ENCODE measurements around the gene CAMKMT.

The CAMKMT gene

GRCh38 chr2:44564752-44565151 is 203.0 kb downstream of the CAMKMT start:
- no peak overlapping the region for H3K4me2 ChIP-seq (ENCODE audit: low read length)
- H4K20me1 ChIP-seq (ENCODE audit: insufficient read depth, low read length), result no peaks in the 10 kb centered on the region
- no peaks in the 10 kb centered on the region for H3K27me3 ChIP-seq (ENCODE audit: insufficient read depth, low read length)
- H3K9ac ChIP-seq (ENCODE audit: low read length), result no peak overlapping the region
- no peak overlapping the region for H3K4me3 ChIP-seq (ENCODE audit: low read depth, low read length, poor library complexity, severe bottlenecking)
- no peaks in the 10 kb centered on the region for H3K4me1 ChIP-seq (ENCODE audit: insufficient read depth, low read length, severe bottlenecking)
- H3K9me3 ChIP-seq (ENCODE audit: low read length), result no peaks in the 10 kb centered on the region
- no peaks in the 10 kb centered on the region for H3K36me3 ChIP-seq (ENCODE audit: insufficient read depth, low read length)
- no peaks in the 10 kb centered on the region for H3F3A ChIP-seq (ENCODE audit: insufficient read depth, low read length)
- H3K27ac ChIP-seq (ENCODE audit: low read depth, low read length, poor library complexity, severe bottlenecking), result no peak overlapping the region
- no peak for TF ChIP-seq EZH2 (IDR thresholded peaks at IDR 0.05; ENCODE audit: borderline replicate concordance, low read length)
- TF ChIP-seq, protein P1, sequence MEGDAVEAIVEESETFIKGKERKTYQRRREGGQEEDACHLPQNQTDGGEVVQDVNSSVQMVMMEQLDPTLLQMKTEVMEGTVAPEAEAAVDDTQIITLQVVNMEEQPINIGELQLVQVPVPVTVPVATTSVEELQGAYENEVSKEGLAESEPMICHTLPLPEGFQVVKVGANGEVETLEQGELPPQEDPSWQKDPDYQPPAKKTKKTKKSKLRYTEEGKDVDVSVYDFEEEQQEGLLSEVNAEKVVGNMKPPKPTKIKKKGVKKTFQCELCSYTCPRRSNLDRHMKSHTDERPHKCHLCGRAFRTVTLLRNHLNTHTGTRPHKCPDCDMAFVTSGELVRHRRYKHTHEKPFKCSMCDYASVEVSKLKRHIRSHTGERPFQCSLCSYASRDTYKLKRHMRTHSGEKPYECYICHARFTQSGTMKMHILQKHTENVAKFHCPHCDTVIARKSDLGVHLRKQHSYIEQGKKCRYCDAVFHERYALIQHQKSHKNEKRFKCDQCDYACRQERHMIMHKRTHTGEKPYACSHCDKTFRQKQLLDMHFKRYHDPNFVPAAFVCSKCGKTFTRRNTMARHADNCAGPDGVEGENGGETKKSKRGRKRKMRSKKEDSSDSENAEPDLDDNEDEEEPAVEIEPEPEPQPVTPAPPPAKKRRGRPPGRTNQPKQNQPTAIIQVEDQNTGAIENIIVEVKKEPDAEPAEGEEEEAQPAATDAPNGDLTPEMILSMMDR (IDR thresholded peaks at IDR 0.05; ENCODE audit: low read length), result no peak
- H3K79me2 ChIP-seq (ENCODE audit: insufficient read depth, low read length), result no peaks in the 10 kb centered on the region
- H2AFZ ChIP-seq (ENCODE audit: low read length), result no peak overlapping the region
- H3K9me2 ChIP-seq (ENCODE audit: low read depth, low read length), result no peaks in the 10 kb centered on the region

GRCh38 chr2:44566059-44566458 is 204.3 kb downstream of the CAMKMT start:
- Histone ChIP-seq H3K36me3 (ENCODE audit: insufficient read depth, low read length) (no peaks in the 10 kb centered on the region), H3K4me2 (ENCODE audit: low read length) (no peak overlapping the region), H3K9ac (ENCODE audit: low read length) (no peak overlapping the region), H3F3A (ENCODE audit: insufficient read depth, low read length) (no peaks in the 10 kb centered on the region), H3K9me3 (ENCODE audit: low read length) (no peaks in the 10 kb centered on the region), H3K27ac (ENCODE audit: low read depth, low read length, poor library complexity, severe bottlenecking) (no peak overlapping the region), H3K4me3 (ENCODE audit: low read depth, low read length, poor library complexity, severe bottlenecking) (no peak overlapping the region), H3K79me2 (ENCODE audit: insufficient read depth, low read length) (no peaks in the 10 kb centered on the region), H2AFZ (ENCODE audit: low read length) (no peak overlapping the region), H4K20me1 (ENCODE audit: insufficient read depth, low read length) (no peaks in the 10 kb centered on the region), H3K27me3 (ENCODE audit: insufficient read depth, low read length) (no peaks in the 10 kb centered on the region), H3K4me1 (ENCODE audit: insufficient read depth, low read length, severe bottlenecking) (no peaks in the 10 kb centered on the region), H3K9me2 (ENCODE audit: low read depth, low read length) (no peaks in the 10 kb centered on the region)
- TF ChIP-seq EZH2 (IDR thresholded peaks at IDR 0.05; ENCODE audit: borderline replicate concordance, low read length), result no peak
- TF ChIP-seq, protein P1 (IDR thresholded peaks at IDR 0.05; ENCODE audit: low read length), result no peak

- Histone ChIP-seq H3K27ac (ENCODE audit: low read depth, low read length, poor library complexity, severe bottlenecking) (no peak overlapping the region), H2AFZ (ENCODE audit: low read length) (no peak overlapping the region), H3F3A (ENCODE audit: insufficient read depth, low read length) (no peaks in the 10 kb centered on the region), H3K4me1 (ENCODE audit: insufficient read depth, low read length, severe bottlenecking) (no peaks in the 10 kb centered on the region), H3K79me2 (ENCODE audit: insufficient read depth, low read length) (no peaks in the 10 kb centered on the region), H3K4me3 (ENCODE audit: low read depth, low read length, poor library complexity, severe bottlenecking) (no peak overlapping the region), H3K27me3 (ENCODE audit: insufficient read depth, low read length) (no peaks in the 10 kb centered on the region), H4K20me1 (ENCODE audit: insufficient read depth, low read length) (no peaks in the 10 kb centered on the region), H3K36me3 (ENCODE audit: insufficient read depth, low read length) (no peaks in the 10 kb centered on the region), H3K9ac (ENCODE audit: low read length) (no peak overlapping the region), H3K9me3 (ENCODE audit: low read length) (no peaks in the 10 kb centered on the region), H3K4me2 (ENCODE audit: low read length) (no peak overlapping the region), H3K9me2 (ENCODE audit: low read depth, low read length) (no peaks in the 10 kb centered on the region)
- TF ChIP-seq EZH2 (IDR thresholded peaks at IDR 0.05; ENCODE audit: borderline replicate concordance, low read length), result no peak
- TF ChIP-seq, protein P1 (IDR thresholded peaks at IDR 0.05; ENCODE audit: low read length), result no peak
Observed at GRCh38 chr2:44569491-44569890, 207.7 kb downstream of the CAMKMT start.
